ENCODE measurements around the gene ACP3. TPM values are rescaled to one million over a fixed set of nuclear protein-coding genes. Genes with fewer than 3 reads are reported as not detected.
A peak's percentile ranks its signal among the peaks of the same experiment; 100 is the strongest.

ACP3 gene
- polyA plus RNA-seq, 1 donor (not counting 4 experiments of a cell fraction or from before 2014, with no cell fraction given) = 1.3 TPM

- no peak for DNase-seq (ENCODE audit: low read depth, low spot score)
- Histone ChIP-seq H3K9me3 (ENCODE audit: control insufficient read depth, low read depth, low read length) (no peaks in the 10 kb centered on the region), H3K79me2 (ENCODE audit: control insufficient read depth, insufficient read depth, low read length) (no peaks in the 10 kb centered on the region), H3K4me2 (ENCODE audit: control insufficient read depth, extremely low read depth, insufficient read depth, low read depth, low read length) (no peak overlapping the region), H2AFZ (ENCODE audit: control insufficient read depth, low read length) (no peak overlapping the region), H3K27ac (ENCODE audit: control insufficient read depth, insufficient read depth, low read length) (no peak overlapping the region), H3K4me1 (ENCODE audit: control insufficient read depth, extremely low read depth, insufficient read depth, low read length) (peaks cover 10% of the 10 kb centered on the region), H3K4me3 (ENCODE audit: control insufficient read depth in 2 of 3, extremely low read depth in 1 of 3, insufficient read depth in 2 of 3, low read depth in 1 of 3, low read length in 3 of 3) (no peak overlapping the region), H3K9ac (ENCODE audit: control insufficient read depth, extremely low read depth, insufficient read depth, low read length) (no peak overlapping the region), H4K20me1 (ENCODE audit: control insufficient read depth, extremely low read depth, insufficient read depth, low read length) (no peaks in the 10 kb centered on the region), H3K36me3 (ENCODE audit: control insufficient read depth in 2 of 2, extremely low read depth in 1 of 2, insufficient read depth in 2 of 2, low read length in 2 of 2) (no peaks in the 10 kb centered on the region), H3K27me3 (ENCODE audit: control insufficient read depth, extremely low read depth, insufficient read depth, low read length) (no peaks in the 10 kb centered on the region), H3K9me1 (ENCODE audit: control insufficient read depth, extremely low read depth, insufficient read depth, low read length) (no peaks in the 10 kb centered on the region)
- dilution Hi-C loops (cut with MboI; ENCODE audit: extremely low pct_ligation_motif_present, low sequenced_read_pairs) = no loop called here
- no peak for TF ChIP-seq EZH2 (IDR thresholded peaks at IDR 0.05; ENCODE audit: low read length)
- TF ChIP-seq, protein P1, sequence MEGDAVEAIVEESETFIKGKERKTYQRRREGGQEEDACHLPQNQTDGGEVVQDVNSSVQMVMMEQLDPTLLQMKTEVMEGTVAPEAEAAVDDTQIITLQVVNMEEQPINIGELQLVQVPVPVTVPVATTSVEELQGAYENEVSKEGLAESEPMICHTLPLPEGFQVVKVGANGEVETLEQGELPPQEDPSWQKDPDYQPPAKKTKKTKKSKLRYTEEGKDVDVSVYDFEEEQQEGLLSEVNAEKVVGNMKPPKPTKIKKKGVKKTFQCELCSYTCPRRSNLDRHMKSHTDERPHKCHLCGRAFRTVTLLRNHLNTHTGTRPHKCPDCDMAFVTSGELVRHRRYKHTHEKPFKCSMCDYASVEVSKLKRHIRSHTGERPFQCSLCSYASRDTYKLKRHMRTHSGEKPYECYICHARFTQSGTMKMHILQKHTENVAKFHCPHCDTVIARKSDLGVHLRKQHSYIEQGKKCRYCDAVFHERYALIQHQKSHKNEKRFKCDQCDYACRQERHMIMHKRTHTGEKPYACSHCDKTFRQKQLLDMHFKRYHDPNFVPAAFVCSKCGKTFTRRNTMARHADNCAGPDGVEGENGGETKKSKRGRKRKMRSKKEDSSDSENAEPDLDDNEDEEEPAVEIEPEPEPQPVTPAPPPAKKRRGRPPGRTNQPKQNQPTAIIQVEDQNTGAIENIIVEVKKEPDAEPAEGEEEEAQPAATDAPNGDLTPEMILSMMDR (optimal IDR thresholded peaks at IDR 0.05 in 1 of 3, IDR thresholded peaks at IDR 0.05 in 1 of 3, conservative IDR thresholded peaks at IDR 0.05 in 1 of 3; ENCODE audit: extremely low read depth in 1 of 3, insufficient read depth in 2 of 3, low read length in 3 of 3) = no peak
- no peak for FAIRE-seq
Observed at GRCh38 chr3:132350814-132351213, 33.6 kb downstream of the ACP3 start.

DNA sequence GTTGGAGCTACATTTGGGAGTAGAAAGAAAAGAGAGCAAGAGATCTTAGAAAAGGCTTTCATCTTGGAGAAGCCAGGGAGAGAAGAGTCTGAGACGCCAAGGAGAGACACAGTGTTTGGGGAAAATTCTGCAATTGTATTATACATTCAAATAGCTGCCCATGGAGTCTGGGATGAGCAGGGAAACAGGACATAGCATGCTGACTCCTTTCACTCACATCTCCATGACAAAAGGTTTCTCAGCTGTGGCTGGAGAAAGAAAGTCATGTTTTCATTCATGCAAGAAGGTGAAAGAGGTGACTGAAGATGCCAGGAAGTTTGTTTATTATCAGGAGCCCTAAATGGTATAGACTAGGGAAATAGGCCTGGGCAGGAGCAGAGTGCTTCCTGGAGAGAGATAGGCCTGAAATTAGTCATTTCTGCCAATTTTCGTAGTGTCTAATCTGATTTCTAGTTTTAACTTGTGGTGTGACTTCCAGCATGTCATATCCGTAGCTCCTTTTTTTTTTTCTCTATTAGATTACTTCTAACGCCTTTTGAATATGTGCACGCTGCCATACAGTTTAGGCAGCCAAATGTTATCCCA lies 34.1 kb downstream of the ACP3 start:
- DNase-seq (ENCODE audit: low read depth, low spot score) (no peak), FAIRE-seq (no peak)
- H2AFZ ChIP-seq (ENCODE audit: control insufficient read depth, low read length) = peak overlapping the region; percentile 48
- H3K27ac ChIP-seq (ENCODE audit: control insufficient read depth, insufficient read depth, low read length) = no peak overlapping the region
- no peaks in the 10 kb centered on the region for H3K36me3 ChIP-seq (ENCODE audit: control insufficient read depth in 2 of 2, extremely low read depth in 1 of 2, insufficient read depth in 2 of 2, low read length in 2 of 2)
- no peaks in the 10 kb centered on the region for H3K27me3 ChIP-seq (ENCODE audit: control insufficient read depth, extremely low read depth, insufficient read depth, low read length)
- H3K79me2 ChIP-seq (ENCODE audit: control insufficient read depth, insufficient read depth, low read length) = no peaks in the 10 kb centered on the region
- dilution Hi-C loops (cut with MboI; ENCODE audit: extremely low pct_ligation_motif_present, low sequenced_read_pairs) = no loop called here
- H3K4me3 ChIP-seq (ENCODE audit: control insufficient read depth in 2 of 3, extremely low read depth in 1 of 3, insufficient read depth in 2 of 3, low read depth in 1 of 3, low read length in 3 of 3) = no peak overlapping the region
- no peaks in the 10 kb centered on the region for H3K9me1 ChIP-seq (ENCODE audit: control insufficient read depth, extremely low read depth, insufficient read depth, low read length)
- H3K4me2 ChIP-seq (ENCODE audit: control insufficient read depth, extremely low read depth, insufficient read depth, low read depth, low read length) = no peak overlapping the region
- H4K20me1 ChIP-seq (ENCODE audit: control insufficient read depth, extremely low read depth, insufficient read depth, low read length) = no peaks in the 10 kb centered on the region
- no peak for TF ChIP-seq EZH2 (IDR thresholded peaks at IDR 0.05; ENCODE audit: low read length)
- TF ChIP-seq, protein P1 (optimal IDR thresholded peaks at IDR 0.05 in 1 of 3, IDR thresholded peaks at IDR 0.05 in 1 of 3, conservative IDR thresholded peaks at IDR 0.05 in 1 of 3; ENCODE audit: extremely low read depth in 1 of 3, insufficient read depth in 2 of 3, low read length in 3 of 3) = no peak
- H3K4me1 ChIP-seq (ENCODE audit: control insufficient read depth, extremely low read depth, insufficient read depth, low read length) = peaks cover 9% of the 10 kb centered on the region
- no peaks in the 10 kb centered on the region for H3K9me3 ChIP-seq (ENCODE audit: control insufficient read depth, low read depth, low read length)
- no peak overlapping the region for H3K9ac ChIP-seq (ENCODE audit: control insufficient read depth, extremely low read depth, insufficient read depth, low read length)

Data from keratinocyte (primary cell).